ENCODE data around the gene NOSIP.

NOSIP gene

GRCh38 chr19:49594993-49595818 is 14.8 kb upstream of the NOSIP start:
- DNase-seq (ENCODE audit: low spot score), result no peak

DNA sequence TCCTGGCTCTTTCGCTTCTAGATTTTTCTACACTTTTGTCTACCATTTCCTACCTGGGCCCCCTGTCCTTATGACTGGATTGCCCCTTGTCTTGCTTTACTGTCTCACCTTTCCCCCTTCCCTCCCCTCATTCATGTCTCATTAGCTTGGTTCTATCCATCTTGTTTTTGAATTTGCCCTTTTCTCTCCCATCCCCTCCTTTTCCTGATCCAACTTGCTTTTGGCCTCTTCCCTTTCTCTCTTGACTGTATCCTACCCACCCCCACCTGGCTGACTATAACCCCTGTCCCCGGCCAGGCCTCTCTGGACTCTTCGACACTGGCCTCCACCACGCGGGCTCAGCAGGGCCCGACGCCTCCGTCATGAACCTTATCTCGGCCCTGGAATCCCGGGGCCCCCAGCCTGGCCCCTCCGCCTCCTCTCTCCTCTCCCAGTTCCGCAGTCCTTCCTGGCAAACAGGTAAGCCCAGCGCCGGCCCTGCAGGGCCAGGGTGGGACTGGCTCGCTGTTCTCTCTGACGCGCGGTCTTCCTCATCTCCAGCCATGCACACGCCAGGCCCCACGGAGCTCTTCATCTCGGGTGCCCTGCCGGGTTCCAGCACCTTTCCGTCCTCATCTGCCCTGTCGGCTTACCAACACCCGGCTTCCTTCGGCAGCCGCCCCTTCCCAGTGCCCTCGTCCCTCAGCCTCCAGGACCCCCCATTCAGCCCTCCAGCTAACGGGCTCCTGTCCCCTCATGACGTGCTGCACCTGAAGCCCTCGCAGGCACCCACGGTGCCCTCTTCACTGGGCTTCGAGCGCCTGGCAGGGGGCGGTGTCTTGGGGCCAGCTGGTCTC is 14.0 kb upstream of the NOSIP start:
- no peak for DNase-seq (ENCODE audit: low spot score)

- peak; percentile 93 for DNase-seq (ENCODE audit: low spot score)
Observed at GRCh38 chr19:49593233-49594113, 13.1 kb upstream of the NOSIP start.

- no peak for DNase-seq (ENCODE audit: low spot score)
Observed at GRCh38 chr19:49592486-49593232, 12.3 kb upstream of the NOSIP start.

- peak; percentile 42 for DNase-seq (ENCODE audit: low spot score)
Observed at GRCh38 chr19:49591731-49592485, 11.6 kb upstream of the NOSIP start.

DNA sequence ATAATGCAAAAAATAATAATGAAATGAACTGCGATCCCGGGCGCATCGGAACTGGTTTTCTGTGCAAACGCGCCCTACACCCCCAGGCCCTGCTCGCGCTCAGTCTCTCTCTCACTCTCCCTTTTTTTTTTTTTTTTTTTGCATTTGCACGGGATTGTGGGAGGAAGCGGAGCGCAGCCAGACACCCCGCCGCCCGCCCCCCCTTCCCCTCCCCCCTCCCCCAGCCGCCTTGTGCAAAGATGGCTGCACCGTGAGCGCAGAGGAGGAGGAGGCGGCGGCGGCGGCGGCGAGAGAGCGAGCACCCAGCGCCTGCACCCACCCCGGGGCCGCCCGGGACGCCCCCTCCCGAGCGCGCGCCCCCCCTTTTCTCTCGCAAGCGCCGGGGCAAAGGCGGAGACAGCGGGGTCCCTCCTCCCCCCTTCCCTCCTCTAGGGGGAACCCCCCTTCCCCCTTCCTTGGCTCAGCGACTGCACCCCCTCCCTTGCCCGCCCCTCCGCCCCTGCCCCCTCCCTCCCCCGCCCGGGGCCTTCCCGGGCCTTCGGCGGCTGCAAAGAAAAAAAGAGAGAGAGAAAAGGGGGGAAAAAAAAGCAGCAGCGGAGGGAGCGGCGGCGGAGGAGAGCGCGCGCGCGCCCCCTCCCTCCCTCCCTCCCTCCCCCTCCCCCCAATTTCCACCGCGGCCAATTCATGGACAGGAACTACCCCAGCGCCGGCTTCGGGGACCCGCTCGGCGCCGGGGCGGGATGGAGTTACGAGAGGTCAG is 10.8 kb upstream of the NOSIP start, which contains the start of gene PRR12:
Gene PRR12, plus strand, starts transcription at position 212 of the 760 bp plus-strand sequence. Its CDS starts 473 bp downstream, at position 685.
- peak; percentile 81 for DNase-seq (ENCODE audit: low spot score)

DNA sequence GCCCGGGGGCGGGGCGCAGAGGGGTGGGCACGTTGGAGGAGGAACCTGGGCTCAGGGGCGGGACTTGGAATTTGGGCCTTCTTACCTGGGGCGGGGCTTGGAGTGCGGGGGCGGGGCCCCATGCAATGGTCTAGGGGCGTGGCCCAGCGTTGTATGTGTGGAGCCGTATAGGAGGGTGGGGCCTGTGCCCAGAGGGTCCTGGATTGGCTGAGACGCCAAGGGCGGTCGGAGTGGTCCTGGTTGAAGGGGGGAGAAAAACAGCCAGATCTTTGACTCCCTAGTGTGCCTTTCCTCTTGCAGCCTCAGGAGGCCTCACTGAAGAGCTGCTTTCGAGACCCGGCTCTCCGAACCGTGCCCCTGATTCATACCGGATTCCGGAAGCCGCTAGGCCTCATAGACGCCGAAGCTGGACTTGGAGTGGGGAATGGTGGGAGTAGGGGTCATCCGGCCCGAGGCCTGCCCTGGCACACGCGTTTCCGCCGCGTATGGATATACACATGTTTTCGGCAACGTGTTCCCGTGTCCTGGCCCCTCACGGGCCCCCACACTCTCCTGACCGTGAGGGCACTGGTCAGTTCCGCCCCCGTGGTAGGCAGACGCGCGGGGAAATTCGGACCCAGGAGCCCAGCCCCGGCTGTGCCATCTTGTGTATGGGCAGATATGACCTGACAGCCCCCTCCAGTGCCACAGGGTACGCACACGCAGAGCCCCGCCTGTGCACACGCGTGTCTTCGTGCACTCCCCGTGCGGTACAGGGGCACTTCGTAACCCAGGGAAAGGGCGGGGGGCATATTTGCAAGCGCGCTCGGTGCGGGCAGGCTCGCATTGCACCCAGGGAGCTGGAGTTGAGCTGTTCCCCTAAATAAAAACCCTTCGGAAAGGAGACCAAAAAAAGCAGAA is 10.0 kb upstream of the NOSIP start:
- peak; percentile 98 for DNase-seq (ENCODE audit: low spot score)

DNA sequence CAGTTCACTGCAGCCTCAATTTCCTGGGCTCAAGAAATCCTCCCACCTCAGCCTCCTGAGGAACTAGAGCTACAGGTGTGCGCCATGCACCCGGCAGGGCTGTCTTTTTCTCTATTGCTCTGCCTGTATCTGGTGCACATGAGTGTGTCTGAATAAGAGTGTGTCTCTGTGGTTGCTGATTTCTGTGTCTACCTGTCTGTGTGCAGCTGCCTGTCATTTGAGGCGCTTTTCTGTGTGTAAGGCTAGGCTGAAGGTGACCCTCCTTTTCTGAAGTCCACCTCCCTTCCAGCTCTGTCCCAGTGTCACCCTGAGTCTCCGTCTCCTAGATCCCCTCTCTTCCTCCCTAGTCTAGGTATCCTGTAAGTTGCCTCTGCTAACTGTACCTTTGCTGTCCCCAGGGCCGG is 9.1 kb upstream of the NOSIP start:
- DNase-seq (ENCODE audit: low spot score), result no peak

DNA sequence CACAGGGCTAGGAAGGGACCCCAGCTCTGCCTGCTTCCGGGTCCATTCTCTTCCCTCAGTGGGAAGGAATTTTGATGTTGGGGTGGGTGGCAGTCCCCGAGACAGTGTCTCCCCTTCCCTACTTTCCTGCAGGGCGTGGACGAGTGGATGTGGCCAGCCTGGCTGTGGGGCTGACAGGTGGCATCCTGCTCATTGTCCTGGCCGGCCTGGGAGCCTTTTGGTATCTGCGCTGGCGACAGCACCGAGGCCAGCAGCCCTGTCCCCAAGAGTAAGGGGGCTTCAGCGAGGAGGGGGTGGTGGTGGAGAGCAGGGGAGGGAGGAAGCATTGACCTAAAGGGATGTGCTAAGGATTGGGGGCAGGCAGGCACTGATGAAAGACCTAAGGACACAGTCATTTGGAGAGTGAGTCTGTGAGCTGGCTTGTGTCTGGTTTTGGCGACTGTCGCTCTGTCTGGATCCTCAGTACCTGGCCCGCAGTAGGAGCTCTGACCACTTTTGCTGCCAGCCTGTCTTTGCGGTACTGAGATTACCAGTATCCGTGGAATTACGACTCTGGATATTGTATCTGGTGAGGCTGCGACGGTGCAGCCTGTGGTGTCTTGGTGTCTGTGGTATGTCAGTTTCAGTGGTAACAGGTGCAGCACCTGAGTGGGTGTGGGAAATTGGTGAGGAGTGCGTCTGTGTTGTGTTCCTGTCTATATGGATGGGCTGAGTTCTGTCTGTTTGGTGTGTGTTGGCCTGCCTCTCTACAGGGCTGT is 8.2 kb upstream of the NOSIP start:
- no peak for DNase-seq (ENCODE audit: low spot score)

DNA sequence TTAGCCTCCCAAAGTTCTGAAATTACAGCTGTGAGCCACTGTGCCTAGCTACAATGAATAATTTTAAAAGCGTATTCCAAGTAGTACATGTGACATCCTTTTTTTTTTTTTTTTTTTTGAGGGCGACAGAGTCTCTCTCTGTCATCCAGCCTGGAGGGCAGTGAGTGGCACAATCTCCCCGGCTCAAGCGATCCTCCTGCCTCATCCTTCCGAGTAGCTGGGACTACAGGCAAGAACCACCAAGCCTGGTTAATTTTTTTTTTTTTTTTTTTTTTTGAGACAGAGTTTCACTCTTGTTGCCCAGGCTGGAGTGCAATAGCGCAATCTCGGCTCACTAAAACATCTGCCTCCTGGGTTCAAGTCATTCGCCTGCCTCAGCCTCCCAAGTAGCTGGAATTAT is 6.9 kb upstream of the NOSIP start:
- no peak for DNase-seq (ENCODE audit: low spot score)

- no peak for DNase-seq (ENCODE audit: low spot score)
Observed at GRCh38 chr19:49585023-49585422, 4.7 kb upstream of the NOSIP start.

- no peak for DNase-seq (ENCODE audit: low spot score)
Observed at GRCh38 chr19:49583239-49583638, 2.9 kb upstream of the NOSIP start.

DNA sequence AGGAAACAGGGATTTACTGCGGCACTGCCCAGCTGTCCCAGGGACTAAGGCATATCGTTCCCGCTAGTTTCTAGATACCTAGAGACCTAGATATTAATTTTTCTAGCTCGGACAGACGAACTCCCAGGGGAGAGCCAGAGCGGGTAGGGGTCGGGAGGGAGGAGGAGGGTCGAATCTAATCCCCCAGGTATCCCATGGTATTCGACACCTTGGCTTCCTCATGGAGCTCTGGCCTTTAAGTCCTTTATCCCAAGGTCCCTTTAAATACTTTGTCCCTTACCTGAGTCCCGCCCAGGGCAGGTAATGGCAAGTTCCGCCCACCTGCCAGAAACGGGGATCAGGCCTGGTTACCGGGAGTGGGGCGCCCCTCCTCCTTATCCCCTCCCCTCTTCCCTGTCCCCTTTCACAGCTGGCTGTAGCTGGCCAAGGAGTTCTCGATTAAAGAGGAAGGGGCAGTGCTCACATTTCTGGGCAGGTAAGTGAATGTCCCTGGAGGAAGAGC is 702 bp upstream of the NOSIP start, which contains the start of gene PRRG2:
Gene PRRG2, plus strand, starts transcription at position 310 of the 502 bp plus-strand sequence. CDS start 1,904 bp downstream, outside the sequence.
- DNase-seq (ENCODE audit: low spot score), result no peak

DNA sequence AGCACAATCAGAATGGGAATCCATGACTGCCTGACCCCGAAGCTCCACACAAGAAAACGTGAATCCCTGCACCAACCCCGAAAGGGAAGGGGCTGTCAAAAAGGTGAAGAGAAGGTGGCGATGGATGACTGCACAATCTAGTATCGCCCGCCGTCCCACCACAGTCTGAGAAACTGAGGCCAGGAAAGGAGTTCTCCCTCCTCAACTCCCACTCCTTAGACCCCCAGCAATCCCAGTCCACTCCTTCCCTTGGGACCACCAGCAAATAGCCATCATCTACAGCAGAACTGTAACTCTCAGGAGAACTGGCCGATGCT is 451 bp downstream of the NOSIP start:
- no peak for DNase-seq (ENCODE audit: low spot score)

DNA sequence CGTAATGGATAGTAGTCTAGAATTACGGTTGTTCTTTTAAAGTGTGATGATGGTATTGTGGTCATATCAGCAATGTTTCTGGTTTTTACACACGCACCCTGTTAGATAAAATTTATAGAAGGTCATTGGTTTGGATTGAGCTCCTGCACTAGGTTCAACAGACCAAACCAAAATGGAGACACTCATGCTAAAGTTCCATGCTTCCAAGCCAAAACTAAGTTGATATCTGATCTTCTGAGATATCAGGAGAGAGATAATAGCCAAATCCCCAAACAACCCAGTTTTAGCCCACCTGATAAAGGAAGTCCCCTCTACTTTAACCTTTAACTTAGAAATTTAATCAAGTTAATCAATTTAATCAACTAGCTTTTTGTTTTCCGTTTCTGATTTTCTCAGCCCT is 1.2 kb downstream of the NOSIP start:
- DNase-seq (ENCODE audit: low spot score), result no peak

DNA sequence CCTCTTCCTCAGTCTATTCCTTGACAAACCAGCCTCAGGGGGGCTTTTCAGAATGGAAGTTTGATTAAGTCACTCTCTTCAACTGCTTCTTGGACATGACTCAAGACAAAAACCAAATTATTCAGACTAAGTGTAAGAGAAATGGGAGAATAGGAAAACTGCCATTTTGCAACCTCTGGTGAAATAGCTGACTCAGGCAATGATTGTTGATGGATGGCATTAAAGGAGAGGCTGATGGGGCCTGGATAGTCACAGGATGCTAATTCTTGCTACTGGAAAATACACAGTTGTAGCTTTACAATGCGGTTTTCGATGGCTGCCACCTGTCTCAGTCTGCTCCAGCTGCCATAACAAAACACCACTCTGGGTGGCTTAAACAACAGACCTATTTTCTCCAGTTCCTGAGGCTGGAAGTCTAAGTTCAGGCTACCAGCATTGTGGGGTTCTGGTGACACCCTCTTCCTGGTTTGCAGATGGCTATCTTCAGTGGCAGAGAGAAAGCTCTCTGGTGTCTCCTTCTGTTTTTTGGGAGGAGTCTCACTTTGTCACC is 6.1 kb downstream of the NOSIP start:
- no peak for DNase-seq (ENCODE audit: low spot score)

DNA sequence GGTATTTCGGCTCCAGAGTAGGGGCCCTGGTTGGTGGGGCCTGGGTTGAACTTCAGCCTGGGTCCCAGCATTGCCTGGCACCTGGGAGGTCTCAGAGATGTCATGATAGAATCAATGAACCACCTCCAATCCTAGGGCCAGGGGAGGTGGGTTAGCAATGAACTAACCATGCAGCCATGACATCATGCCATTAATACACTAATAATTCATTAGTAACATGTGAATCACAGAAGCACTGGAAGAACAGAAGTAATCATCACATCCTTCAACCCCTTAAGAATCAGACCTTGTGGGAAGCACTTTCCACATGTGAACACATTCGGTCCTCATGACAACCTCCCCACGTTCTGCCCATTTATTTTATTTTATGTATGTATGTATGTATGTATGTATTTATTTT is 6.9 kb downstream of the NOSIP start:
- no peak for DNase-seq (ENCODE audit: low spot score)

DNA sequence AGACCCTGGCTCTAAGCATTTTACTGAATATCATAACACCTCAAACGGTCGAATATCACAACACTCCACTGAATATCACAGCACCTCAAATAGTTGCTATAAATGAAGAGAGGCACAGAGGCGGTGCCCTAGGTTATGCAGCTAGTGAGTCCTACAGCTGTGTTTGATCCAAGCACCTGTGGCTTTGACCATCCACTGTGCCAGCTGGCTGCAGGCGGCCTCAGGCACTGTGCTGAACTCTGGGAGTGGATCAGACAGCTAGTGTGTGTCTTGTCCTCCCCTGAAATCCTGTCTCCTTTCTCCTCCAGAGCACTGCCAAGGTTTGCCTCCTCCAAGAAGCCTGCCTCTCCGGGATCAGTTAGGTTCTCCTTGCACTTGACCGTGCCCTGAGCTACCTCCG is 7.3 kb downstream of the NOSIP start:
- DNase-seq (ENCODE audit: low spot score), result no peak
